HG03095 (cell line): ENCODE data around the gene SPRED3.
"Not testable (repeated sequence)": the region's sequence is repeated elsewhere in the genome, so short reads cannot be mapped to it uniquely, and the experiment has no call there.

Source experiments
- ATAC-seq: cut with Tn5 transposase; IDR thresholded peaks from one replicate; pipeline ENCODE4 v1.9.1; 2021; ENCODE audit warnings: moderate library complexity; ENCODE audit not compliant: unreplicated experiment

Gene SPRED3

GRCh38 chr19:38388349-38389100 lies at the start of gene SPRED3:
TSS of gene SPRED3 (plus strand) at chr19:38388697. CDS start at chr19:38390303, 1,606 bp downstream.
- ATAC-seq = no peak

- ATAC-seq = not testable (repeated sequence)
These were observed 49.5 kb upstream of the SPRED3 start for GRCh38 chr19:38339011-38339410.

- ATAC-seq = no peak
These were observed 47.6 kb upstream of the SPRED3 start for GRCh38 chr19:38340927-38341326.

GRCh38 chr19:38346837-38347236 lies 41.7 kb upstream of the SPRED3 start:
- ATAC-seq = no peak

- no peak for ATAC-seq
These were observed 37.6 kb upstream of the SPRED3 start for GRCh38 chr19:38350883-38351282.

GRCh38 chr19:38351865-38352395 lies 36.6 kb upstream of the SPRED3 start:
- no peak for ATAC-seq

- ATAC-seq = no peak
These were observed 35.9 kb upstream of the SPRED3 start for GRCh38 chr19:38352611-38353010.

GRCh38 chr19:38355728-38356725 lies 32.5 kb upstream of the SPRED3 start:
- ATAC-seq = no peak

- no peak for ATAC-seq
These were observed 30.4 kb upstream of the SPRED3 start for GRCh38 chr19:38358071-38358470.

GRCh38 chr19:38359242-38360021 lies 29.1 kb upstream of the SPRED3 start:
- no peak for ATAC-seq

- ATAC-seq = no peak
These were observed 28.1 kb upstream of the SPRED3 start for GRCh38 chr19:38360351-38360750.

- ATAC-seq = no peak
These were observed 27.5 kb upstream of the SPRED3 start for GRCh38 chr19:38360839-38361631.

GRCh38 chr19:38361633-38362075 lies 26.8 kb upstream of the SPRED3 start:
- ATAC-seq = no peak

- no peak for ATAC-seq
These were observed 26.2 kb upstream of the SPRED3 start for GRCh38 chr19:38362076-38362945.

GRCh38 chr19:38362946-38363688 lies 25.4 kb upstream of the SPRED3 start:
- ATAC-seq = not testable (repeated sequence)

GRCh38 chr19:38367041-38367440 lies 21.5 kb upstream of the SPRED3 start:
- ATAC-seq = no peak

- no peak for ATAC-seq
These were observed 18.9 kb upstream of the SPRED3 start for GRCh38 chr19:38369584-38369983.

- ATAC-seq = no peak
These were observed 18.2 kb upstream of the SPRED3 start for GRCh38 chr19:38370299-38370698.
